NCI-H2107 (cell line): ENCODE data around the gene TFF2.

Source experiments
- DNase-seq: peaks from one replicate; lab custom pipeline; 2025; lab: John Stamatoyannopoulos, UW

Gene TFF2

GRCh38 chr21:42320791-42321190 is 30.0 kb downstream of the TFF2 start:
- no peak for DNase-seq

DNA sequence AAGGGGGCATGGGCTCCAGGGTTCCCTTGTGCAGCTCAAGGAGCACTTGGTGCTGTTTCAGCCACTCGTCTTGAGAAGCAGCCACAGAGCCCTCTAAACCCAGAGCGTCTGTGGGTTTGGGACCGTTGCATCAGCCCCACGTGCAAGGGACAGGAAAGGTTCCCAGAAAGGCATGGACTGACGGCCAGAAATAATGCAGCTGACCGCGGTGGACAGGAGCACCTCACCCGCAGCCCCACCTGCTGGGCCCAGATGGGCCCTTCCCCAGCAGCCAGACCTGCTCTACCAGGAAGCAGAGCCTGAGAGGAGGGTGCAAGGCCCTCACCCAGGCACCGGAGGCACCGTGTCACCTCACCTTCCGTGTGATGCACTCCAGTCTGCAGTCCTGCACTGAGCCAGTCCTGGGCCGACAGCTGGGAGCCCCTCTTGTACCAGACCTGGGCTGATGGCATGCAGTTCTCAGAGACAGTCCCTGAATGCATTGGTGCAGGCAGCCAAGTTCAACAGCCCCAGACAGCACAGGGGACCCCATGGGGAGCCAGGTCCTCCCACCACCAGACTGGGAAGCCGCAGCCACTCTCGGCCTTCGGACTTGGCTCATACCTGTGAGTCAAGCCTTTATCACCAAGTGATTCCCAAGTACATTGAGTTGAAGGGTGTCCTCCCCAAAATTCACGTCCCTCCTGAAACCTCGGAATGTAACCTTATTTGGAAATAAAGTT is 30.8 kb downstream of the TFF2 start:
- DNase-seq: no peak

DNA sequence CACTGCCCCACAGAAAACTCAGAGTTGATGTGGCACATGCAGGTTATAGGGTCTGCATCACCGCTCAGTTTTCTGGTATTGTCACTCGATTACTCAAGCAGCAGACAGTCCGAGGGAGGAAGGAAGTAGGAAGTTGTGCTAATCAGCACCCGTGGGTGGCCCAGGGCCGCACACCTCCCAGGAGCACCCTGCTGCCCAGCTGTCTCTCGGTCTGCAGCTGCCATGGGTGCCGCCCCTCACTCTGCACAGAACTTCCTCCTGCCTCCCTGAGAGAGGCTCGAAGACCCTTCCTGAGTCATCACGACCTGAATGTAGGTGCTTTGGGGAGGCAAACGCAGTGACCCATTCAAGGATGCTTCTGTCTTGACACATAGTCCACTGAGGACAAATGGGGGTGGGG is 31.4 kb downstream of the TFF2 start:
- no peak for DNase-seq

DNA sequence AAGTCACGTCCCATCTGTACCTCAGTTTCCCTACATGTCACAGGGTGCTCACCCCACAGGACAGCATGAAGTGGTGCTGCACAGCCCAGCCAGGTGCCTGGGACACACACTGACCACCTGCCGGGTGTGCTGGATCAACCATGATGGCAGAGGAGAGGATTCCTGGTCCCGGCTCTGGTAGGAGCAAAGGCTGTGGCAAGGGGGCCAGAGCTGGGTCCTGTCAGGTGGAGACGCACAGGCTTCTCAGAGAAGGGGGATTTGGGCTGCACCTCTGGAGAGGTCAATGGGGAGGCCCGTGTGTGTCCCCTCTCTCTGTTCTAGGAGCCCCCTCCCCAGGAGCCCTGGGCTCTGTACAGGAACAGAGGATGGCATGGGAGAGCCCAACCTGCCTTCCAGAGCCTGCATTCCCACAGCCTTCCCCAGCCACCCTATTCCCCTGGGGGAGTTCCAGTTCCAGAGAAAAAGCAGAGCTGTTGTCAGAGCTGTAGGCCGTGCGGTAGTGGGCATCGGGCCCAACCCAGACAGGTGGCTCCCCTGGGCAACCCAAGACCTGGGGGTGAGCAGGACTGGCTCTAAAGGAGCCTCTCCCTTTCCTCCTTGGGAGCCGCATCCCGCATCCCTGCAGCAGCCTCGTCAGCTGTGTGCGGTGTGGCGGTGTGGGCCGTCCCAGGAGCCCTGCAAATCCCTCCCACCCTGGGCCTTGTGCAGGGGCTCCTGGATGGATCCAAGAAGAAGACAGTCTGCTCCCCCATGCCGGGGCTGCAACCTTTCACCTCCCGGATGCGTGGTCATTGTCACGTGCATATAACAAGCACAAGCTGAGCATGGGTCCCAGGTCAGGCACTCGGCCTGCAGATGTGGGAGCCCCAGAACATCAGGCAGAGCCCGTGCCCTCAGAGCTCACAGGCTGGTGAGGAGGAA is 32.7 kb downstream of the TFF2 start:
- peak; percentile 89 for DNase-seq

- peak; percentile 68 for DNase-seq
Measured at GRCh38 chr21:42317341-42317741, 33.5 kb downstream of the TFF2 start.

GRCh38 chr21:42316891-42317290 is 33.9 kb downstream of the TFF2 start:
- peak; percentile 53 for DNase-seq

- peak; percentile 82 for DNase-seq
Measured at GRCh38 chr21:42315296-42315891, 35.4 kb downstream of the TFF2 start, which contains the start of gene TFF3. TSS of gene TFF3 (minus strand) at chr21:42315409. CDS start at chr21:42315374, 35 bp downstream.

- no peak for DNase-seq
Measured at GRCh38 chr21:42314616-42315295, 36.0 kb downstream of the TFF2 start.

DNA sequence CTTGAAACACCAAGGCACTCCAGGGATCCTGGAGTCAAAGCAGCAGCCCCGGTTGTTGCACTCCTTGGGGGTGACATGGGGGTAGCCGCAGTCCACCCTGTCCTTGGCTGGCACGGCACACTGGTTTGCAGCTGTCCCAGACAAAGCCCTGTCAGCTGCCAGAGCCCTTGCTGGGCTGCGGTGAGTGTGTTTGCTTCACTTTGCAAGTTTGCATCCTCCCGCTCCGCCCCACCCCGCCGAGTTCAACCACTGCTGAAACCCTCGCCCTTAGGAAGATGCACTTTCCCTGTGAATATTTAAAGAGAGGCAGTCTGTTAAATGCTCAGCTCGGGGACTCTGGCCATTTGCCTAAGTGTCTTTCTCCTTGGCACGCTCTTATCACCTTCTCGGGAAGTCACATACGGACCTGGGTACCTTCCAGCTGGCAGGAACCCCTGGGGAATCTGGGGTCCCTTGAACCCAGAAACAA is 37.3 kb downstream of the TFF2 start:
- DNase-seq: peak; percentile 95

- no peak for DNase-seq
Measured at GRCh38 chr21:42312626-42313104, 38.1 kb downstream of the TFF2 start.

GRCh38 chr21:42311816-42312625 is 38.8 kb downstream of the TFF2 start:
- DNase-seq: no peak

DNA sequence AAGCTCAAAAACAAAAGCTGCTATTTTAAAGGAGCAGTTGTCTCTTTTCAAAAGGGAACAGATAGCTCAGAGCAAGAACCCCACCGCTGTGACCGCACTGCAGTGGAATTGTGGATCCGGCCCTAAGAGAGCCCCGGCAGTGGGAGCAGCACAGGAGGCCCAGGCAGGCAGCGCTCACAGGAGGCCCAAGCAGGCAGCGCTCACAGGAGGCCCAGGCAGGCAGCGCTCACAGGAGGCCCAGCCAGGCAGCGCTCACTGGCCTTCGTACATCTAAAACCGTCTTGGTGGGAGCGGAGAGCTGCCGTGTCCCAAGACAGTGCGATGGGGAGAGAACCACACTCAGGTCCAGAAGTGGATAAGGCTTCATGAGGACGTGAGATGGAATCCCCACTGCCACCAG is 39.6 kb downstream of the TFF2 start:
- no peak for DNase-seq

DNA sequence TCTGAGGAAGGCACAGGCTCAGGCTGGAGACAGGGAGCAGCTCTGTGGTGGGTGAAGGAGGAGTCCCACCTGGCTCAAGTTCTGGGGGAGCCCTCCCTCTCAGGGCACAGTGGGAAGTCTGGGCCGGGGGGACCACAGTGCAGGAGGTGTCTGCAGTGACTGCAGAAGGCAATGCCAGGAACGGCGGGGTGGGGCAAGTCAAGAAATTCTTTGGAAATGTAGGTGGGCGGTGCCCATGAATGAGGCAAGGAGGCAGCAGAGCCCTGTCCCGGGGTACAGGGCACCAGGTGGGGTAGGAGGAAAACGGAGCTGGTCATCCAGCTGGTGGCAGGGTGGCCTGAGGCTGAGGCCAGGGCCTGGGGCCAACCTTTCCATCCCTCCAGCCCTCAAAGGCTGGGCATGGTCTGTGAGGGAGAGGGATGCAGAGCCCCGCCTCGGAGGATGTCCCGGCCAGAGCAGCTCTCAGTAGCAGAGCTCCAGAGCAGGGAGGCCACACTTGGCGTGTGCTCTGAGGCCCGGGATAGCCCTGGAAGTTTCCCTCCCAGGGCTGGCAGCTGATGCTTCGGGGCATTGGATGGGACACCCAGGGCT is 40.3 kb downstream of the TFF2 start:
- DNase-seq: no peak

DNA sequence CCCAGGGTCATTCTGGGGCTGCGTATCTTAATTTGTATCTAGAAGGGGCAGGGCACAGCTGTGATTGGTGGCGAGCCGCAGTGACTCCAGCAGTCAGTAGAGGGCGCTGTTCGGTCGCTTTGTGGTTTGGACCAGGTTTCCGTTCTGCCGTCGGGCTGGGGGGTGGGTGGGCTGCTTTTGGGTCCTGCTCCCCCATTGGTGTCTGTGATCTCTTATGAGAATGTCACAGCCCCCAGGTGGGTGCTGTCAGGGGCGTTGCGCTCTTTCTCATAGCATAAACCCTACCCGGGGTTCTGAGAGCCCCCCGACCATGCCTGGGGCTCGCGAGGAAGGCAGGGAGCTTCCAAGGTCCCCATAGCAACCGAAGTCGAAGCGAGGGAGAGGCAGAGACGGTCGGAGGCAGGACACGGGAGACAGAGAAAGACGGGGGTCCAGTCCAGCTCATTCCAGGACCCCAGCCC is 41.0 kb downstream of the TFF2 start:
- DNase-seq: peak; percentile 82

DNA sequence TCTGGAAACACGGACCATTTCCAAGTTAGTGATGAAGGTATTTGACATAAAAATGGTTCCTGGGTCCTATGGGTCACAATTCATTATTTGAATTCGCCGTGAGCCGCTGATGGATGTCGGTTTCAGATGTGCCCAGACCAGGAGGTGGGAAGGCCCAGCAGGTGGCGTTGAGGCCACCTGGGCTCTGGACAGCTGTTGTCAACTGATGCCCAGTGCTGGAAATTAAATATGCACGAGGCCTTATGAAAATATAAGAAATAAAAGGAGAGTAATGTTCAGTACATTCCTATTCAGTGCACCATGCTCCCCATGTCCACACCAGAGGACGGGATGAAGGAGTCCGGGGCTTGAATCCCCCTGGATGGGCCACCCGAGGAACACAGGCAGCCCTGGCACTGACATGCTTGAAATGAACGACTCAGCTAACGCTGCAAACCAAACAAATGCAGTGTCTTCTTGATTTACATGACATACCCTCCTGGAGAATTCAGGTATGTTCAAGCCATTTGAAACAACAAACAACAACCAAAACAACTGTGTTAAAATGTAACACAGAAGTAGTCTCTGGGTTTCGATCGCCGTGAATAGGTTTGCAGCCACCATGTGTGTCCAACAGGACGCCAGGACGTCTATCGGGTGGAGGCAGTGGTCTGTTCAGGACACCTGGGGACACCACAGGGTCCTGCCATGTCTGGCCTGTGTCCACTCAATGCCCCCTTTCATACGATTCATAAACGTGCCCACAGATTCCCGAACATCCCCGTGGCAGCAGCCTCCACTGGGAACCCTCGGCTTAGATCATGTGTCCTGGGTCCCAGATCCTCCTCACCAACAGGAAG is 41.7 kb downstream of the TFF2 start:
- DNase-seq: no peak

GRCh38 chr21:42308161-42308913 is 42.5 kb downstream of the TFF2 start:
- no peak for DNase-seq

GRCh38 chr21:42307106-42307505 is 43.7 kb downstream of the TFF2 start:
- no peak for DNase-seq

- DNase-seq: no peak
Measured at GRCh38 chr21:42306366-42307035, 44.3 kb downstream of the TFF2 start.
